Esophagus muscularis mucosa (tissue), 4 donors: ENCODE measurements around the gene PLPPR2.

Experiments
- CTCF ChIP-seq, 3 experiments: fragments of 200-600 bp in 2 of 3; fragments of 450-650 bp in 1 of 3; sonication (generic) in 2 of 3; IDR thresholded peaks; one replicate each; pipeline ENCODE4 v1.5.1; 2017 to 2019; ENCODE audit warnings: antibody characterized with exemption in 3 of 3, mild to moderate bottlenecking in 2 of 3, moderate library complexity in 1 of 3
- EP300 ChIP-seq: sonication (generic); formaldehyde crosslinking; IDR thresholded peaks from one replicate; pipeline ENCODE4 v1.6.1; 2017; ENCODE audit warnings: antibody characterized with exemption
- POLR2AphosphoS5 ChIP-seq, 2 donors: sonication (generic); formaldehyde crosslinking; IDR thresholded peaks; one replicate each; pipeline ENCODE4 v1.6.1; 2017; ENCODE audit warnings: antibody characterized with exemption in 2 of 2

GRCh38 chr19:11332822-11333221 lies 22.4 kb upstream of the PLPPR2 start:
- TF ChIP-seq CTCF (IDR thresholded peaks at IDR 0.05) (no peak), EP300 (no peak), POLR2AphosphoS5 (IDR thresholded peaks at IDR 0.05) (no peak)
